HUES6 (cell line): ENCODE measurements around the gene KRT73.

Source experiments
- H3K27ac ChIP-seq: 2 replicates; pipeline ENCODE4 v1.7.0; 2013; ENCODE audit warnings: low read depth, mild to moderate bottlenecking, low read length, inconsistent platforms
- H3K27me3 ChIP-seq: 2 replicates; pipeline ENCODE4 v1.6.1; 2013; ENCODE audit warnings: low read length; ENCODE audit not compliant: control insufficient read depth, insufficient read depth
- H3K36me3 ChIP-seq: 2 replicates; pipeline ENCODE4 v1.6.1; 2013; ENCODE audit warnings: low read length; ENCODE audit not compliant: control insufficient read depth, insufficient read depth
- H3K4me1 ChIP-seq: 2 replicates; pipeline ENCODE4 v1.6.1; 2013; ENCODE audit warnings: low read length; ENCODE audit not compliant: control insufficient read depth, insufficient read depth
- H3K4me3 ChIP-seq: 2 replicates; pipeline ENCODE4 v1.5.1; 2013; ENCODE audit warnings: low read depth, low read length
- H3K9ac ChIP-seq: one replicate; pipeline ENCODE4 v1.6.1; 2013; ENCODE audit warnings: mild to moderate bottlenecking, low read length
- H3K9me3 ChIP-seq: 2 replicates; pipeline ENCODE4 v1.6.1; 2013; ENCODE audit warnings: low read depth, low read length; ENCODE audit not compliant: control insufficient read depth, insufficient read depth

The KRT73 gene

DNA sequence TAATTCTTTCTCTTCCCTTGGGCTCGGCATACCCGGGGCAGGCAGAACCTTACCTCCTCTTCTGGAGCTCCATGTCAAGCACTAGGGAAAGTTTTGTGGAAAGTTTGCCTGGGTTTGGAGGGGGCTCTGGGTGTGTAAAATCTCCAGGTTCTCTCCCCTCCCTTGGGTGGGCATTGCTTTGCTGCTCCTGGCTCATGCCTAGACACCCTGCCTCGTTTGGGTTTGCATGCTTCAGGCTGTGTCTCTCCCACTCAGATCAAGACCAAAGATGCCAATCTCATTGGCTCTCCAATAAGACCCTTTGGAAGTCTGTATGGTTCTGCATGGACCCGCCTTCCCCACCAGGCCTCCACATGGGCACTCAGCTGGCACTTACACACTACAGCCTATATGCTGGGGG, 39.8 kb upstream of the KRT73 start:
- H3K27me3 ChIP-seq: no peaks in the 10 kb centered on the region; the same call in 1 of the 2 replicates
- H3K9me3 ChIP-seq: no peaks in the 10 kb centered on the region
- H3K36me3 ChIP-seq: no peaks in the 10 kb centered on the region
- no peak overlapping the region for H3K9ac ChIP-seq
- no peak overlapping the region for H3K4me3 ChIP-seq
- H3K4me1 ChIP-seq: peaks cover 3% of the 10 kb centered on the region; the same call in 1 of the 2 replicates
- no peak overlapping the region for H3K27ac ChIP-seq

GRCh38 chr12:52657250-52657902, 39.0 kb upstream of the KRT73 start:
- Histone ChIP-seq H3K9ac (no peak overlapping the region), H3K4me1 (peaks cover 3% of the 10 kb centered on the region; the same call in 1 of the 2 replicates), H3K27me3 (no peaks in the 10 kb centered on the region; the same call in 1 of the 2 replicates), H3K4me3 (no peak overlapping the region), H3K27ac (no peak overlapping the region), H3K9me3 (no peaks in the 10 kb centered on the region), H3K36me3 (no peaks in the 10 kb centered on the region)

GRCh38 chr12:52656616-52657015, 38.3 kb upstream of the KRT73 start:
- Histone ChIP-seq H3K4me1 (peaks cover 3% of the 10 kb centered on the region; the same call in 1 of the 2 replicates), H3K4me3 (no peak overlapping the region), H3K9me3 (no peaks in the 10 kb centered on the region), H3K9ac (no peak overlapping the region), H3K36me3 (no peaks in the 10 kb centered on the region), H3K27me3 (no peaks in the 10 kb centered on the region; the same call in 1 of the 2 replicates), H3K27ac (no peak overlapping the region)

DNA sequence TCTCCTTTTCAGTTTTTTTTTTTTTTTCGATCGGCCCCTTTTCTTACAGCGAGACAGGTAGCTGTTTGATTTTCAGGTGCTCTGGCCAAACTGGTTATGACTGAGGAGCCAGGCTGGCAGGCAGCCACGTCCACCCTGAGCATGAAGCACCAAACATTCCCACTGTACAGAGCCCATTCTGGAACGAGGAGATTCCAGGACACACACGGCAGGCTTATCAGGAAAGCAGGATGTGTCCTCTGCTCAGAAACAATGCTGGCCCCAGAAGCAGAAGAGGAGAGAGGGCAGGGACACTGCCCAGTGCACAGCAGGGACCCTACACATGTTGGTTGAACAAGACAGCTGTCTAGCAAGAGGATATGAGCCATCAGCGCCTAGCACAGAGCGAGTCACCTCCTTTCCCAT, 37.4 kb upstream of the KRT73 start:
- no peaks in the 10 kb centered on the region for H3K9me3 ChIP-seq
- no peaks in the 10 kb centered on the region for H3K36me3 ChIP-seq
- H3K4me1 ChIP-seq: peaks cover 3% of the 10 kb centered on the region; the same call in 1 of the 2 replicates
- no peaks in the 10 kb centered on the region; the same call in 1 of the 2 replicates for H3K27me3 ChIP-seq
- no peak overlapping the region for H3K4me3 ChIP-seq
- H3K9ac ChIP-seq: no peak overlapping the region
- H3K27ac ChIP-seq: no peak overlapping the region

DNA sequence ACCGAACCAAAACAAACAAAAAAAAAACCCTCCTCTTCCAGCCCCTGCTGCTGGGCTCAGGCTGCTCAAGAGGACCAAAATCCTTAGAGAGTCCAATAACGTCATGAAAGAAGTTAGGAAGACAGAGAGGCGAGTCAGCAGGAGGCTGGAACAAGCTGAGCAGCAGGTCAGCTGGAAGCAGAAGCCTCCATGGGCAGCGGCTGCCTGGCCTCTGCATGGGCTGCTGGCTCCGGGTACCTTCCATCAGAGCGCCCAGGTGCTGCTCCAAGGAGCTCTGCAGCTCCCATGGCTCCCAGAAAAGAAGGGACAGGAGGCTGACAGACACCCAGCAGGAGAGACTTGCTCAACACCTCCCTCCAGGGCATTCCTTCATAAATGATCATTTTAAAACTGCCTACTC, 36.9 kb upstream of the KRT73 start:
- no peak overlapping the region for H3K9ac ChIP-seq
- no peak overlapping the region for H3K27ac ChIP-seq
- peaks cover 3% of the 10 kb centered on the region; the same call in 1 of the 2 replicates for H3K4me1 ChIP-seq
- no peak overlapping the region for H3K4me3 ChIP-seq
- H3K36me3 ChIP-seq: no peaks in the 10 kb centered on the region
- no peaks in the 10 kb centered on the region; the same call in 1 of the 2 replicates for H3K27me3 ChIP-seq
- H3K9me3 ChIP-seq: no peaks in the 10 kb centered on the region

- Histone ChIP-seq H3K4me3 (no peak within 1 kb of the TSS), H3K27ac (no peak within 1 kb of the TSS), H3K27me3 (no peaks in the 10 kb centered on the region; the same call in 1 of the 2 replicates), H3K36me3 (no peaks in the 10 kb centered on the region), H3K9ac (no peak within 1 kb of the TSS), H3K9me3 (no peaks in the 10 kb centered on the region), H3K4me1 (peaks cover 3% of the 10 kb centered on the region; the same call in 1 of the 2 replicates)
Measured at GRCh38 chr12:52651726-52652261, 33.4 kb upstream of the KRT73 start, which contains the start of gene KRT2. TSS of gene KRT2 (minus strand) at chr12:52652211. CDS start at chr12:52652142, 69 bp downstream.

DNA sequence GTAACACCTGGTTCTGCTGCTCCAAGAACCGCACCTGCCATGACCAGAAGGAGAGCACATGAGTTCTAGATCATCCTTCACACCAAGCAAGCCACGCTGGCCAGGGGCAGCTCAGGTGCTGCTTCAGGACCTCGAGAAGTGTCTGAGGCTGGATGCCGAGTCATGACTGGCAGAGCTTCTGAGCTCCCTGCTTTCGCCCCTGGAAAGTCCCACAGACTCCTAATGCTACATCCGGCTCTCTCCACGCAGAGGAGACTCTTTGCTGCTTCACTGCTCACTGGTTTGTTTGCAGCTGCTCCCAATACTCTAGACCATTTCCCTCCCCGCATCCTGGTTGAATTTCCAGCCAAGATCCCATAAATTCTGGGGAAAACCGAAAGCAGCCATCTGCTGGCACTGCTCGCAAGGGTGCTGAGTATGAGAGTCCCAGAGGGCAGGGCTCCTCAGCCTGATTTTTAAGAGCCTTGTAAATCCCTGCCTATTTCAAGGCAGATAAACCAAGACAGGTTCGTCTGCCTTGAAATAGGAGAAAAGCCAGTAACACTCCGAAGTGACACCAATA, 32.2 kb upstream of the KRT73 start:
- Histone ChIP-seq H3K4me1 (peaks cover 3% of the 10 kb centered on the region; the same call in 1 of the 2 replicates), H3K9me3 (no peaks in the 10 kb centered on the region), H3K27ac (no peak overlapping the region), H3K4me3 (no peak overlapping the region), H3K36me3 (no peaks in the 10 kb centered on the region), H3K9ac (no peak overlapping the region), H3K27me3 (no peaks in the 10 kb centered on the region; the same call in 1 of the 2 replicates)

GRCh38 chr12:52649066-52649465, 30.7 kb upstream of the KRT73 start:
- Histone ChIP-seq H3K4me1 (no peaks in the 10 kb centered on the region), H3K9me3 (no peaks in the 10 kb centered on the region), H3K9ac (no peak overlapping the region), H3K27ac (no peak overlapping the region), H3K4me3 (no peak overlapping the region), H3K27me3 (peaks cover 10% of the 10 kb centered on the region; the same call in 1 of the 2 replicates), H3K36me3 (no peaks in the 10 kb centered on the region)

DNA sequence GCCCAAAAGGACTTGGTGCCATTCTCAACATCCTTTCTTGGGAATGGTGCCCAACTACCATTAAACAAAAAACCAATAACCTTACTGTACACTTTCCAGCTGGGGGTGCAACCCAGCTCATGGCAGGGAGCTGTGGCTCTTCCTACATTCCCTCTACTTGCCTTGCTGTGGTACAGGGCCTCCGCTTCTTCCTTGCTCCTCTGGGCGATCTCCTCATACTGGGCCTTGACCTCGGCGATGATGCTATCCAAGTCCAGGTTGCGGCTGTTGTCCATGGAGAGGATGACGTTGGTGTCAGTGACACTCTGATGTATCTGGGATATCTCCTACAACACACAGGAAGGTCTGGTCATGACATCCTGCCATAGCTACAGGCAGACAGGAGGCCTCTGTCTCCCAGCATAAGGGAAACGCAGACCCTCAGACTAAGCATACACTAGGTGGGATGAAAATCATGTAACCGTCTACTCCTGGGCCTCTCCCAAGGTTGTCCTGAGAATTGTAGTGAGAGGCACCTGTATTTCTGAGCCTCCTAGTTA, 29.7 kb upstream of the KRT73 start:
- Histone ChIP-seq H3K4me1 (no peaks in the 10 kb centered on the region), H3K36me3 (no peaks in the 10 kb centered on the region), H3K4me3 (no peak overlapping the region), H3K9me3 (no peaks in the 10 kb centered on the region), H3K27me3 (peaks cover 10% of the 10 kb centered on the region; the same call in 1 of the 2 replicates), H3K27ac (no peak overlapping the region), H3K9ac (no peak overlapping the region)

- no peak overlapping the region for H3K9ac ChIP-seq
- H3K4me3 ChIP-seq: no peak overlapping the region
- no peaks in the 10 kb centered on the region for H3K9me3 ChIP-seq
- no peaks in the 10 kb centered on the region for H3K36me3 ChIP-seq
- H3K27me3 ChIP-seq: peaks cover 10% of the 10 kb centered on the region; the same call in 1 of the 2 replicates
- H3K4me1 ChIP-seq: no peaks in the 10 kb centered on the region
- no peak overlapping the region for H3K27ac ChIP-seq
Measured at GRCh38 chr12:52647601-52648000, 29.2 kb upstream of the KRT73 start.

- Histone ChIP-seq H3K27me3 (peaks cover 10% of the 10 kb centered on the region; the same call in 1 of the 2 replicates), H3K27ac (no peak overlapping the region), H3K36me3 (no peaks in the 10 kb centered on the region), H3K4me3 (no peak overlapping the region), H3K9me3 (no peaks in the 10 kb centered on the region), H3K9ac (no peak overlapping the region), H3K4me1 (no peaks in the 10 kb centered on the region)
Measured at GRCh38 chr12:52646613-52647012, 28.3 kb upstream of the KRT73 start.
